ENCODE data around the gene C5orf34. TPM values are rescaled to one million over a fixed set of nuclear protein-coding genes. Genes with fewer than 3 reads are reported as not detected.

The C5orf34 gene
- 1 to 10 TPM; 8.5 to 8.9 TPM for total RNA-seq
- polyA plus RNA-seq (ENCODE audit: insufficient read depth, low read depth, low replicate concordance), result 5.5 TPM
- long read RNA-seq, donor 1, partial matches to known transcripts, result 0 of 1 reads
- long read RNA-seq, donor 1, other reads (novel, unspliced or antisense), result 0 of 1 reads
- long read RNA-seq, donor 2, partial matches to known transcripts, result 0 of 1 reads
- long read RNA-seq, donor 2, other reads (novel, unspliced or antisense), result 0 of 1 reads

- Histone ChIP-seq H3K27ac (peak within 1 kb of the TSS; percentile 88 to 91), H3K27me3 (no peaks in the 10 kb centered on the region), H3K4me3 (peak within 1 kb of the TSS; percentile 62 to 67), H3K9me3 (no peaks in the 10 kb centered on the region), H3K36me3 (ENCODE audit: low read depth, missing control alignments) (no peaks in the 10 kb centered on the region), H3K4me1 (peaks cover 5% of the 10 kb centered on the region)
- intact Hi-C loops (cut with DNase I; ENCODE audit: low total_unique reads), result no loop called here
- TF ChIP-seq CTCF (IDR thresholded peaks at IDR 0.05) (no peak), POLR2A (IDR thresholded peaks at IDR 0.05) (peak; percentile 69)
- DNase-seq, result peak; percentile 99
- WGBS, 2 donors, result 0 to 1% methylated on average over 31 to 33 of the region's 35 CpGs
These were observed at the start of gene C5orf34 for GRCh38 chr5:43514816-43515677. C5orf34 (minus strand) TSS chr5:43515148; CDS start chr5:43509339, 5,809 bp downstream.

- TF ChIP-seq POLR2A (IDR thresholded peaks at IDR 0.05) (no peak), CTCF (IDR thresholded peaks at IDR 0.05) (no peak)
- Histone ChIP-seq H3K9me3 (no peaks in the 10 kb centered on the region), H3K27me3 (no peaks in the 10 kb centered on the region), H3K4me3 (no peak overlapping the region), H3K36me3 (ENCODE audit: low read depth, missing control alignments) (no peaks in the 10 kb centered on the region), H3K4me1 (peaks cover 11% of the 10 kb centered on the region), H3K27ac (no peak overlapping the region)
- WGBS, 2 donors, result 55 to 58% methylated on average over 5 of the region's 5 CpGs
- DNase-seq, result no peak
- intact Hi-C loops (cut with DNase I; ENCODE audit: low total_unique reads), result no loop called here
These were observed 49.4 kb upstream of the C5orf34 start for GRCh38 chr5:43564289-43564850.

GRCh38 chr5:43563321-43563720, 48.4 kb upstream of the C5orf34 start:
- H3K36me3 ChIP-seq (ENCODE audit: low read depth, missing control alignments), result no peaks in the 10 kb centered on the region
- intact Hi-C loops (cut with DNase I; ENCODE audit: low total_unique reads), result no loop called here
- no peaks in the 10 kb centered on the region for H3K27me3 ChIP-seq
- peak overlapping the region in 1 of 2 donors; percentile 1 for H3K27ac ChIP-seq
- peak; percentile 30 for DNase-seq
- no peak overlapping the region for H3K4me3 ChIP-seq
- TF ChIP-seq CTCF (IDR thresholded peaks at IDR 0.05) (no peak), POLR2A (IDR thresholded peaks at IDR 0.05) (no peak)
- H3K4me1 ChIP-seq, result peaks cover 11% of the 10 kb centered on the region
- H3K9me3 ChIP-seq, result no peaks in the 10 kb centered on the region
- 54 to 59% methylated on average over 3 of the region's 3 CpGs for WGBS, 2 donors

- intact Hi-C loops (cut with DNase I; ENCODE audit: low total_unique reads), result no loop called here
- no peak overlapping the region for H3K4me3 ChIP-seq
- no peak for DNase-seq
- no peak for TF ChIP-seq CTCF (IDR thresholded peaks at IDR 0.05)
- TF ChIP-seq POLR2A (IDR thresholded peaks at IDR 0.05), result no peak
- H3K9me3 ChIP-seq, result no peaks in the 10 kb centered on the region
- no peak overlapping the region for H3K27ac ChIP-seq
- no peaks in the 10 kb centered on the region for H3K27me3 ChIP-seq
- H3K4me1 ChIP-seq, result peaks cover 11% of the 10 kb centered on the region
- H3K36me3 ChIP-seq (ENCODE audit: low read depth, missing control alignments), result no peaks in the 10 kb centered on the region
These were observed 46.4 kb upstream of the C5orf34 start for GRCh38 chr5:43561356-43561755.
